HEK293 (cell line): Measurements from ENCODE around the gene PTPRK.

Experiments used
- CTCF ChIA-PET: fragments of 350-600 bp; formaldehyde crosslinking; extraction: SDS; loops from one replicate; lab custom pipeline; 2021; ENCODE audit warnings: antibody characterized with exemption; lab: Yijun Ruan, JAX
- POLR2A ChIA-PET: fragments of 300-600 bp; formaldehyde crosslinking; extraction: SDS; loops from one replicate; lab custom pipeline; 2020; ENCODE audit warnings: antibody characterized with exemption, inconsistent platforms; lab: Yijun Ruan, JAX
- H3K27ac ChIP-seq: fragments of 200-500 bp; sonication (Bioruptor generic); 2 replicates; pipeline ENCODE4 v1.5.1; 2014; ENCODE audit warnings: low read depth, low read length, control low read depth, inconsistent platforms; ENCODE audit errors: extremely low read depth
- H3K36me3 ChIP-seq, 2 experiments: fragments of 200-500 bp in 1 of 2; sonication (Bioruptor generic) in 1 of 2; 1 replicate in 1 of 2; 2 replicates in 1 of 2; pipeline ENCODE4 v1.5.1; 2014 to 2017; ENCODE audit warnings: inconsistent platforms in 2 of 2, low read length in 2 of 2; ENCODE audit not compliant: control insufficient read depth in 2 of 2, insufficient read depth in 1 of 2
- H3K4me1 ChIP-seq: fragments of 200-500 bp; sonication (Bioruptor generic); 2 replicates; pipeline ENCODE4 v1.5.1; 2014; ENCODE audit warnings: mild to moderate bottlenecking, low read length, inconsistent platforms; ENCODE audit not compliant: control insufficient read depth, insufficient read depth
- H3K4me3 ChIP-seq: 2 replicates; pipeline ENCODE4 v1.5.1; 2011; ENCODE audit warnings: low read depth, mild to moderate bottlenecking, control low read depth, low read length, moderate library complexity
- H3K9me3 ChIP-seq: fragments of 200-500 bp; sonication (Bioruptor generic); 2 replicates; pipeline ENCODE4 v1.5.1; 2014; ENCODE audit warnings: low read depth, low read length, inconsistent platforms; ENCODE audit not compliant: control insufficient read depth, insufficient read depth
- GLIS1 ChIP-seq: fragments of 450-650 bp; formaldehyde crosslinking; IDR thresholded peaks from 2 replicates; pipeline ENCODE4 v1.5.1; 2016; ENCODE audit warnings: missing biosample characterization, missing genetic modification characterization
- KLF10 ChIP-seq: fragments of 450-650 bp; IDR thresholded peaks from 2 replicates; pipeline ENCODE4 v1.5.1; 2018; ENCODE audit warnings: missing biosample characterization, mild to moderate bottlenecking, missing genetic modification characterization
- OVOL3 ChIP-seq: fragments of 450-650 bp; formaldehyde crosslinking; IDR thresholded peaks from 2 replicates; pipeline ENCODE4 v1.5.1; 2016; ENCODE audit warnings: missing biosample characterization, missing genetic modification characterization
- PRDM2 ChIP-seq: fragments of 450-650 bp; formaldehyde crosslinking; IDR thresholded peaks from 2 replicates; pipeline ENCODE4 v1.5.1; 2016; ENCODE audit warnings: missing biosample characterization, missing genetic modification characterization, borderline replicate concordance
- RBAK ChIP-seq: fragments of 450-650 bp; formaldehyde crosslinking; IDR thresholded peaks from 2 replicates; pipeline ENCODE4 v1.5.1; 2016; ENCODE audit warnings: missing biosample characterization, missing genetic modification characterization
- SCRT1 ChIP-seq: fragments of 450-650 bp; formaldehyde crosslinking; IDR thresholded peaks from 2 replicates; pipeline ENCODE4 v1.5.1; 2016; ENCODE audit warnings: missing biosample characterization, missing genetic modification characterization, borderline replicate concordance
- ZNF121 ChIP-seq: fragments of 450-650 bp; formaldehyde crosslinking; IDR thresholded peaks from 2 replicates; pipeline ENCODE4 v1.5.1; 2016; ENCODE audit warnings: missing biosample characterization, missing genetic modification characterization
- ZNF157 ChIP-seq: fragments of 450-650 bp; formaldehyde crosslinking; IDR thresholded peaks from 2 replicates; pipeline ENCODE4 v1.5.1; 2016; ENCODE audit warnings: missing biosample characterization, missing genetic modification characterization
- ZNF324 ChIP-seq: fragments of 450-650 bp; formaldehyde crosslinking; IDR thresholded peaks from 2 replicates; pipeline ENCODE4 v1.5.1; 2016; ENCODE audit warnings: missing biosample characterization, missing genetic modification characterization
- ZNF335 ChIP-seq: fragments of 450-650 bp; formaldehyde crosslinking; conservative IDR thresholded peaks from 2 replicates; pipeline ENCODE4 v1.5.1; 2016; ENCODE audit warnings: missing biosample characterization, missing genetic modification characterization
- ZNF521 ChIP-seq: fragments of 450-650 bp; formaldehyde crosslinking; IDR thresholded peaks from 2 replicates; pipeline ENCODE4 v1.5.1; 2017; ENCODE audit warnings: missing biosample characterization, mild to moderate bottlenecking, missing genetic modification characterization
- ZNF549 ChIP-seq: fragments of 450-650 bp; IDR thresholded peaks from 2 replicates; pipeline ENCODE4 v1.5.1; 2018; ENCODE audit warnings: missing biosample characterization, missing genetic modification characterization, mild to moderate bottlenecking, inconsistent platforms, moderate library complexity
- ZNF624 ChIP-seq: fragments of 450-650 bp; formaldehyde crosslinking; IDR thresholded peaks from 2 replicates; pipeline ENCODE4 v1.5.1; 2017; ENCODE audit warnings: missing biosample characterization, missing genetic modification characterization
- ZNF629 ChIP-seq: fragments of 450-650 bp; formaldehyde crosslinking; IDR thresholded peaks from 2 replicates; pipeline ENCODE4 v1.5.1; 2017; ENCODE audit warnings: missing biosample characterization, missing genetic modification characterization
- ZNF701 ChIP-seq: fragments of 450-650 bp; formaldehyde crosslinking; IDR thresholded peaks from 2 replicates; pipeline ENCODE4 v1.5.1; 2016; ENCODE audit warnings: missing biosample characterization, missing genetic modification characterization
- TF ChIP-seq, protein P1 (sequence below): fragments of 450-650 bp; formaldehyde crosslinking; IDR thresholded peaks from 2 replicates; pipeline ENCODE4 v1.5.1; 2016; ENCODE audit warnings: missing biosample characterization, missing genetic modification characterization
- TF ChIP-seq, protein P2 (sequence below): fragments of 450-650 bp; IDR thresholded peaks from 2 replicates; pipeline ENCODE4 v1.5.1; 2018; ENCODE audit warnings: missing biosample characterization, missing genetic modification characterization
- TF ChIP-seq, protein P3 (sequence below): fragments of 450-650 bp; formaldehyde crosslinking; IDR thresholded peaks from 2 replicates; pipeline ENCODE4 v1.5.1; 2017; ENCODE audit warnings: missing biosample characterization, missing genetic modification characterization

The PTPRK gene

GRCh38 chr6:128249429-128249828, 271.0 kb downstream of the PTPRK start:
- no peak for TF ChIP-seq KLF10 (tag by site-specific recombination)
- no peak for TF ChIP-seq SCRT1 (tag by site-specific recombination)
- TF ChIP-seq ZNF335 (tag by site-specific recombination): no peak
- no peak for TF ChIP-seq ZNF549 (tag by site-specific recombination)
- no peak for TF ChIP-seq ZNF624 (tag by site-specific recombination)
- TF ChIP-seq RBAK (tag by site-specific recombination): no peak
- TF ChIP-seq, protein P1, sequence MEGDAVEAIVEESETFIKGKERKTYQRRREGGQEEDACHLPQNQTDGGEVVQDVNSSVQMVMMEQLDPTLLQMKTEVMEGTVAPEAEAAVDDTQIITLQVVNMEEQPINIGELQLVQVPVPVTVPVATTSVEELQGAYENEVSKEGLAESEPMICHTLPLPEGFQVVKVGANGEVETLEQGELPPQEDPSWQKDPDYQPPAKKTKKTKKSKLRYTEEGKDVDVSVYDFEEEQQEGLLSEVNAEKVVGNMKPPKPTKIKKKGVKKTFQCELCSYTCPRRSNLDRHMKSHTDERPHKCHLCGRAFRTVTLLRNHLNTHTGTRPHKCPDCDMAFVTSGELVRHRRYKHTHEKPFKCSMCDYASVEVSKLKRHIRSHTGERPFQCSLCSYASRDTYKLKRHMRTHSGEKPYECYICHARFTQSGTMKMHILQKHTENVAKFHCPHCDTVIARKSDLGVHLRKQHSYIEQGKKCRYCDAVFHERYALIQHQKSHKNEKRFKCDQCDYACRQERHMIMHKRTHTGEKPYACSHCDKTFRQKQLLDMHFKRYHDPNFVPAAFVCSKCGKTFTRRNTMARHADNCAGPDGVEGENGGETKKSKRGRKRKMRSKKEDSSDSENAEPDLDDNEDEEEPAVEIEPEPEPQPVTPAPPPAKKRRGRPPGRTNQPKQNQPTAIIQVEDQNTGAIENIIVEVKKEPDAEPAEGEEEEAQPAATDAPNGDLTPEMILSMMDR: no peak
- no peak for TF ChIP-seq GLIS1 (tag by site-specific recombination)
- TF ChIP-seq ZNF629: no peak
- TF ChIP-seq, protein P2, sequence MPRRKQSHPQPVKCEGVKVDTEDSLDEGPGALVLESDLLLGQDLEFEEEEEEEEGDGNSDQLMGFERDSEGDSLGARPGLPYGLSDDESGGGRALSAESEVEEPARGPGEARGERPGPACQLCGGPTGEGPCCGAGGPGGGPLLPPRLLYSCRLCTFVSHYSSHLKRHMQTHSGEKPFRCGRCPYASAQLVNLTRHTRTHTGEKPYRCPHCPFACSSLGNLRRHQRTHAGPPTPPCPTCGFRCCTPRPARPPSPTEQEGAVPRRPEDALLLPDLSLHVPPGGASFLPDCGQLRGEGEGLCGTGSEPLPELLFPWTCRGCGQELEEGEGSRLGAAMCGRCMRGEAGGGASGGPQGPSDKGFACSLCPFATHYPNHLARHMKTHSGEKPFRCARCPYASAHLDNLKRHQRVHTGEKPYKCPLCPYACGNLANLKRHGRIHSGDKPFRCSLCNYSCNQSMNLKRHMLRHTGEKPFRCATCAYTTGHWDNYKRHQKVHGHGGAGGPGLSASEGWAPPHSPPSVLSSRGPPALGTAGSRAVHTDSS (tag by site-specific recombination): no peak
- no peak for TF ChIP-seq ZNF701 (tag by site-specific recombination)
- TF ChIP-seq ZNF521 (tag by site-specific recombination): no peak
- TF ChIP-seq ZNF157 (tag by site-specific recombination): no peak
- TF ChIP-seq, protein P3, sequence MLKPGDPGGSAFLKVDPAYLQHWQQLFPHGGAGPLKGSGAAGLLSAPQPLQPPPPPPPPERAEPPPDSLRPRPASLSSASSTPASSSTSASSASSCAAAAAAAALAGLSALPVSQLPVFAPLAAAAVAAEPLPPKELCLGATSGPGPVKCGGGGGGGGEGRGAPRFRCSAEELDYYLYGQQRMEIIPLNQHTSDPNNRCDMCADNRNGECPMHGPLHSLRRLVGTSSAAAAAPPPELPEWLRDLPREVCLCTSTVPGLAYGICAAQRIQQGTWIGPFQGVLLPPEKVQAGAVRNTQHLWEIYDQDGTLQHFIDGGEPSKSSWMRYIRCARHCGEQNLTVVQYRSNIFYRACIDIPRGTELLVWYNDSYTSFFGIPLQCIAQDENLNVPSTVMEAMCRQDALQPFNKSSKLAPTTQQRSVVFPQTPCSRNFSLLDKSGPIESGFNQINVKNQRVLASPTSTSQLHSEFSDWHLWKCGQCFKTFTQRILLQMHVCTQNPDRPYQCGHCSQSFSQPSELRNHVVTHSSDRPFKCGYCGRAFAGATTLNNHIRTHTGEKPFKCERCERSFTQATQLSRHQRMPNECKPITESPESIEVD: no peak
- no peak for TF ChIP-seq OVOL3 (tag by site-specific recombination)
- TF ChIP-seq PRDM2 (tag by site-specific recombination): no peak
- no peak for TF ChIP-seq ZNF324 (tag by site-specific recombination)
- no peak for TF ChIP-seq ZNF121
- TF ChIP-seq, all 188 proteins: peak for 0
- Histone ChIP-seq H3K4me1 (no peaks in the 10 kb centered on the region), H3K36me3 (no peaks in the 10 kb centered on the region), H3K9me3 (no peaks in the 10 kb centered on the region), H3K27ac (no peak overlapping the region), H3K4me3 (no peak overlapping the region)
- POLR2A ChIA-PET: no interaction called here
- CTCF ChIA-PET: no interaction called here
